HG03097 (cell line): ENCODE data around the gene NBPF6.
"Not testable (repeated sequence)": the region's sequence is repeated elsewhere in the genome, so short reads cannot be mapped to it uniquely, and the experiment has no call there.

Source experiments
- ATAC-seq: cut with Tn5 transposase; IDR thresholded peaks from one replicate; pipeline ENCODE4 v1.9.1; 2021; ENCODE audit not compliant: unreplicated experiment, low FRiP score

NBPF6 gene, protein sequence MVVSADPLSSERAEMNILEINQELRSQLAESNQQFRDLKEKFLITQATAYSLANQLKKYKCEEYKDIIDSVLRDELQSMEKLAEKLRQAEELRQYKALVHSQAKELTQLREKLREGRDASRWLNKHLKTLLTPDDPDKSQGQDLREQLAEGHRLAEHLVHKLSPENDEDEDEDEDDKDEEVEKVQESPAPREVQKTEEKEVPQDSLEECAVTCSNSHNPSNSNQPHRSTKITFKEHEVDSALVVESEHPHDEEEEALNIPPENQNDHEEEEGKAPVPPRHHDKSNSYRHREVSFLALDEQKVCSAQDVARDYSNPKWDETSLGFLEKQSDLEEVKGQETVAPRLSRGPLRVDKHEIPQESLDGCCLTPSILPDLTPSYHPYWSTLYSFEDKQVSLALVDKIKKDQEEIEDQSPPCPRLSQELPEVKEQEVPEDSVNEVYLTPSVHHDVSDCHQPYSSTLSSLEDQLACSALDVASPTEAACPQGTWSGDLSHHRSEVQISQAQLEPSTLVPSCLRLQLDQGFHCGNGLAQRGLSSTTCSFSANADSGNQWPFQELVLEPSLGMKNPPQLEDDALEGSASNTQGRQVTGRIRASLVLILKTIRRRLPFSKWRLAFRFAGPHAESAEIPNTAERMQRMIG

DNA sequence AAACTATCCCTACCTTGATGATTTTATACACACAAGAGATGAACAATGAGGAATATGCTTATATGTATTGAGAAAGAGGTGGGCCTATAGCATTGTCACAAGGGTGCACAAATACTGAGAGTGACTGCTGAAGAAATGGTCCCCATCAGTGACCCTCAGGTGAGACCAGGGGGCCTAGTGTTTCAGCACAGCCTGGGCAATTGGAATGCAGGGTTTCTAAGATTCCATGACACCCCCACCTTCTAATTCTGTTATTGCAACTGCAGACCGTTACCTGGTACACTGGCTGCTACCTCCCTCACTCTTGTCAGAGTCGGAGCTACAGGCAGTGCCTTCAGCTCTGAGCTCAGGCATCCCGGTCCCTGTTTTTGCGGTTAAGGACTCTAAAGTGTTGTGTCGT lies at the start of gene NBPF6:
TSS of gene NBPF6 (plus strand) at position 301 of the 400 bp plus-strand sequence. CDS start 259 bp downstream, outside the sequence.
- ATAC-seq: not testable (repeated sequence)

DNA sequence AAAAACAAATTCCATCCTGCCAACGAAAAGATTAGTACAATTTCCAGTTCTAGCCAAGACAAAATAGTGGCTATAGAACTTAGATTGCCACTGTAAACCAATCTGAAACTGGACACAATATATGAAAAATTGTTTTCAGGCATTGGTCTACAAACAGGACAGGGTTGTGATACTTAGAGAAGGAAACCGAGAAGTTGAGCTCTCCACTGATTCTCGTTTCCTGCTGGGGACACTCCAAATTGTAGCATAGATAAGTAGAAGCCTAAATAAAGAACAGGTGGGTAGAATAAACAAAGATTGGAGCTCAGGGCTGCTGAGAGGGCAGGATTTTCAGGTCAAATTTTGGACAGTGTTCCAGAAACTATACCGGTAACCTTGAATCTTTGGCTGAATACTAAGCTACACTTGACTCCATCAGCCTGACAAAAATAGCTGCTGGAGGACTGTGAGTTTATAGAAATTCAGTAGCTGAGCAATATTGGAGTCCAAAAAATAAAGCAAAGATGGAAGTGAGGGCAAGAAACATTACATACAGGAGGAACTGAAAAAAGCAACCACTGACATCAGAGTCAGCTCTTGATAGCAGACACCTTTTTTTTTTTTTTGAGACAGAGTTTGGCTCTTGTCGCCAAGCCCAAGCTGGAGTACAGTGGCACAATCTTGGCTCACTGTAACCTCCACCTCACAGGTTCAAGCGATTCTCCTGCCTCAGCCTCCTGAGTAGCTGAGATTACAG lies 38.9 kb upstream of the NBPF6 start:
- not testable (repeated sequence) for ATAC-seq

DNA sequence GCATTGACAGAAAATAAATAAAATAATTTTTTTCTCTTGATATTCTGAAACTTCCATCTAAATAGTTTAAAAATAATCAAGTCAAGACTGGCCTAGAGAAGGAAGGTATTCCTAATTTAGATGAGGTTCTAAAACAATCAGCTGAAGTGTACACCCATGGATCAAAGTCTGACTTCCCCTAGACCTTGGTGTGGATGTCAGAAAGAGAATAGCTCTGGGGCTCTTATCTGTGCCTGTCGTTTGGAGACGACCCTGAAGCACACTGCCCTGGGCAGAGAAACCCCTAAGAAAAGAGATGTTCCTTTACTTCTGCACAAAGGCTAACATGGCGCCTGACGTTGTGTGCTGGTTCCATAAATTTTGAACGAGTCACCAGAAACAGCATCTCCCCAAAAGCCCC lies 30.0 kb upstream of the NBPF6 start:
- ATAC-seq: not testable (repeated sequence)

DNA sequence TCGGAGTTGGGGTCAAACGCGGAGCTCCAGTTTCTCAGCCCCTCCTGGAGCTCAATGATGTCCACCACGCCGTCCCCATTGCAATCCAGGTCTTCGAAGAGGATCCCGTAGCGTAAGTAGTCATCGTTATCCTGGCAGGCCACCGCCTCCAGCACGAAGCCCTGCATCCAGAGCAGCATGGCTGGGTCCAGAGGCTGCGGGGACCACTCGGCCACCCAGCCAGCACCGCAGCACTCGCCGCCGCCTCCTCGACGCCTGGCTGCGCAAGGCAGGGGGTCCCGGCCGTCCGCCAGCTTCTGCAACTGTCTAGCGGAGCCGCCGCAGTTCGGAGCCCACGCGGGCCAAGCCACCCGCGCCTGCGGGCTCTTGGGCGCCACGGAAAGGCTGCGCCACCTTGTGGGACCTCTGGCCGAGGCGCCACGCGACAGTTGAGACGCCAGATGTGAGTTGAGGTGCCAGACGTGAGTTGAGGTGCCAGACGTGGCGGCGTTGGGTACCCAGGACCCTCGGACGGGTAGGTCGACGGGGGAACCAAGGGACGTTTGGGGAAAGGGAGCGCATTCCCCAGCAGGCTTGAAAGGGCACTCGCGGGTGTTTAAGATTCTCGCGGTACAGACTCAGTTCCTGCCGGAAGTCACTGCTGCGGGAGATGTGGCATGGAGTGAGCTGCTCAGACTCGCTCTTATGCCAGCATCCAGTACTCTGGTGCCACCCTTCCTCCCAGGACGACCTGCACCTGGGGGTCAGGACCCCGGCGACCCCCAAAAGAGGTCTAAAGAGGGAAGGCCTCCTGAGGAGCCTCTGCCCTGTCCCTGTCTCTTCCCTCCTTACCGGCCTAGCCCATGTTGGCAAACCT lies 28.9 kb upstream of the NBPF6 start:
- not testable (repeated sequence) for ATAC-seq

DNA sequence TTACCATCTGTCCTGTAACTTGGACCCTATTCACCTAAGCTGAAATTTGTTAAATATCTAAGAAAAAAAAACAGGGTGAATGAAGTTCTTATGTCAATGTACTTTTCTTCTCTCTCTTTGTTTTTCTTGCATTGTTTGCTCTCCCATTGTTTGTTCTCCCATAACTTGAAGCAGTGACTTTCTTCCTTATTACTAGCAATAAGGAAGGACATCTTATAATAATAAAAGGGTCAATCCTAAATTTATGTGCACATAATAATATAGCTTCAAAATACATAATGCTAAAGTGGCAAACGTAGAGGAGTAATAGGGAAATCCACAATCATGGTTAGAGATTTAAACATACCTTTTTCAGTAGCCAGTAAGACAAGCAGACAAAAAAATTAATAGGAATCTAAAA lies 23.3 kb upstream of the NBPF6 start:
- not testable (repeated sequence) for ATAC-seq

DNA sequence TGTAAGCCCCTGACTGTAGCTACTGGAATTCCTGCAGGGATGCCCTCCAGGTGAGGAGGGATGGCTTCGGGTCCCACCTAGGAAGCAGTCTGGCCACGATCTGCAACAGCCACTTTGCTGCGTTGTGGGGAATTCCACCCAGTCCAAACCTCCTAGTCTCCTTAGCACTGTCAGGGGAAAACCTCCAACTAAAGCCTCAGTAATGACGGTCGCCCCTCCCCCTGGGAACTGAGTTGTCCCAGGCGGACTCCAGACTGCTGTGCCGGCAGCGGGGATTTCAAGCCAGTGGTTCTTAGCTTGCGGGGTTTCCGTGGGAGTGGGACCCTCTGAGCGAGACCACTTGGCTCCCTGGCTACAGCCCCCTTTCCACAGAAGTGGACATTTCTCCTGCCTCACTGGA lies 18.1 kb upstream of the NBPF6 start:
- not testable (repeated sequence) for ATAC-seq

DNA sequence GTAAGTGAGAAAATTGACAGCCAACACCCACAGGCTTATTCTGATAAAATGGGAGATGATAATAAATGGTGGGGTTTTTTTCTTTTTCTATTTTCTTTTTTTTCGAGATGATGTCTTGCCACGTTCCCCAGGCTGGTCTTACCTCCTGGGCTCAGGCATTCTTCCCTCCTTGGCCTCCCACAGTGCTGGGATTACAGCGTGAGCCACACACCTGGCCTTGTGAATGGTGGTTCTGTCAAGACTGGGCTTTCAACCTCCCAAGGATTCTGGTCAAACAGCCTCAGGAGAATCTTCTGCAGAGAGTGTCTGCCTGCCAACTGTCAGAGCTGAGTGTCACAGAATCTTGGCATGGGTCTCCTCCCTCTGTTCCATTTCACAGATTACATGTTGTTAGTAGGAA lies 16.7 kb upstream of the NBPF6 start:
- not testable (repeated sequence) for ATAC-seq

DNA sequence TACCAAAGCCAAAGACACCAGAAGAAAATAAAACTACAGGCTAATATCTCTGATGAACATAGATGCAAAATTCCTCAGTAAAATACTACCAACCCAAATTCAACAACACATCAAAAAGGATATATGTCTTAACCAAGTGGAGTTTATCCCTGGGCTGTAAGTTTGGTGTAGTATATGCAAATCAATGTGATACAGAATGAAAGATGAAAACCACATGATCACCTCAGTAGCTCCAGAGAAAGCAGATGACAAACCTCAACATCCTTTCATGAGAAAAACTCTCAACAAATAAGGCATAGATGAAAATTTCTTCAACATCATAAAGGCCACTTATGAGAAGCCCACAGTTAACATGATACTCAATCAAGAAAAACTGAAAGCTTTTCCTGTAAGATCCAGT lies 11.6 kb upstream of the NBPF6 start:
- peak; percentile 80 for ATAC-seq

DNA sequence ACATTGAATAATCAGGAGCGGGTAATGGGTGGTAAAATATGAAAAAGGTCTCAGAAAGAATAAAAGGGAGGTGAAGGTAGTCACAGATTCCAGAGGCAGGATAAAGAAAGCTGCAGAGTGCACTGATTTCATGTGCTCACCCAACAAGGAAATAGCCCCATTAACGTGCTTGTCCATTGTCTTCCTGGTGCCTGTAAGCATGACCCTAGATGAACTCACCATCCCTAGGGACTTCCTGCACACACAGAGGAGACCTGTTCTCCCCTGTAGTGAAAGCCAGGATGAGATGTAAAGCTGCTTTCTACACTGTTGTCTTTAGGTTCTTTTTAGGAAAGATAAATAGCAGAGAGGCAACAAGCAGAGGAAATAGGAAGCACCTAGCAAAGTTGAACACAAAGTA lies 4.4 kb downstream of the NBPF6 start:
- ATAC-seq: not testable (repeated sequence)

DNA sequence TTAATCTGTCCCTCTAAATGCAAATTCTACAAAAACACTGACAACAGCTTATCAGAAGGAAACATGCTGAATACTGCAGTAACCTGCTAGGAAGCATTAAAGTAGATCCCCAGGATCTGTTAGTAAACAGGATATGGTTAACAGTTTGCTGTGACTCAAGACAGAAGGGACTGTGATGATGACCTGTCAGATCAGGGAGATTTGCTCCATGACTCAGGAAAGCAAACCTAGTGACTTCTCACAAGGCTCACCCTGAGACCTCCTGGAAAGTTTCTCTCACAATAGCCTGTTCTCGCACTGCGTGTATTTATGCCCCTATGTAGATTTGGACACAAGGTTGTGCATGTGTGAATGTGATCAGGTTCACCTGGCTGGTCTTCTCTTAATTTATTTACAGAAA lies 8.5 kb downstream of the NBPF6 start:
- not testable (repeated sequence) for ATAC-seq

DNA sequence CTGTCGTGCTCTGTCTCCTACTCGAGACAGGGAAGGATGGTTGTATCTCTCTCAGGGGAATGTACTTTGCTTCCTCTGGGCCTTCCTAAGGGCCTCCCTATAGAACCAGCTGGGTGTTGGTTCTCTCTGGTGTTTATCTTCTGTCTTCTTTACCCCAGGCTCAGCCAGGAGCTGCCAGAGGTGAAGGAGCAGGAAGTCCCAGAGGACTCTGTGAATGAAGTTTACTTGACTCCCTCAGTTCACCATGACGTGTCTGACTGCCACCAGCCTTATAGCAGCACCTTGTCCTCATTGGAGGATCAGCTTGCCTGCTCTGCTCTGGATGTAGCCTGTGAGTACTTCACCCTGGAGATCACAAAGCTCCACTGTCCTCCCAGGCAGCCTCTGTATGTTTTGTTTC lies 11.6 kb downstream of the NBPF6 start:
- not testable (repeated sequence) for ATAC-seq

DNA sequence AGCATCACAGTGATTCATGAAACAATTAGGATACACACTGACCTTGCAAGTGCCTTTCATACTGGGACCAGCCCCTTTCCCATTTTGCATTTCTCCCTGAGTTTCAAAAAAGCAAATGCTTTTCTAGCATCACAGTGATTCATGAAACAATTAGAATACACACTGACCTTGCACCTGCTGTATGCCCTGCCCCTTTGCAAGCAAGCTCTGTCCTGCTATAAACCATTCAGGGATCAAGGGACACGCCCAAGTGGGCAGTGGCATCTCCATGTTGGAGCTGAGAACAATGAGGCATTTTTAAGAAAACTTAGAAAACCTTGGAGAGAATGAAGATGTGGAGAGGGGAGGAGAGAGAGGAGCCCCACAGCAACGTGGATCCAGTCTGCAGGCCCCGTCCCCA lies 13.8 kb downstream of the NBPF6 start:
- not testable (repeated sequence) for ATAC-seq

DNA sequence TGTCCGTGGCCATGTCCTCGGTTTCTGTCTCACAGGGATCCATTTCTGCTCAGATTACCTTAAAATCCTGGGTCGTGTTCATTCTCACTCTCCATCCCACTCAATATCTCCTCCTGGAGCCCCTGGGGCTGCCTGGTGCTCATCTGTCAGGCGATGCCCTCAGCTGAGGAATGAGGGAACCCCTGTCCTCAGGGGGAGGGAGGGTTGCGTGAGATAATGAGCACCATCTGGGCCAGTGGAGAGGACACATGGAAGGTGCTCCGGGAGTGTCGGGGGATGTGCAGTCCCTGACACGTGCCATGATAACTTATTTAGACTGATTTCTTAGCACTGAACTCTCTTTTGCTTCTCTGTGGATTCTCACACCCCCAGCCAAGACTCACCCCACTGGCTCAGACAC lies 16.0 kb downstream of the NBPF6 start:
- ATAC-seq: not testable (repeated sequence)

DNA sequence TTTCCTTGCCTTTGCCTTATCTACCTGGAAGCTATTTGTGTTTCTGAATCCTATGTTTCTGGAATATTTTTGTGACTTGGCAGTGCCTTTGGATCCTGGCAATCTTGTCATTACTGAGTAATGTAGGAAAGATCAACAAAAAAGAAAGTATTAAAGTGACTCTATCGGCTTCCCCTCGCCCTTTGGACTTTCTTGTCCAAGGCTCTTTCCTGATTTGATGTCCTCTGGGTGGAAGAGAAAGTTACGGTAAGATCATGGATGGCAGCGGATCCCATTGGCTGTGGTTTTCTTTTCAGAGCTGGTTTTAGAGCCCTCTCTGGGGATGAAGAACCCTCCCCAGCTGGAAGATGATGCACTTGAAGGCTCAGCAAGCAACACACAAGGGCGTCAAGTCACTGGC lies 17.0 kb downstream of the NBPF6 start:
- ATAC-seq: not testable (repeated sequence)

DNA sequence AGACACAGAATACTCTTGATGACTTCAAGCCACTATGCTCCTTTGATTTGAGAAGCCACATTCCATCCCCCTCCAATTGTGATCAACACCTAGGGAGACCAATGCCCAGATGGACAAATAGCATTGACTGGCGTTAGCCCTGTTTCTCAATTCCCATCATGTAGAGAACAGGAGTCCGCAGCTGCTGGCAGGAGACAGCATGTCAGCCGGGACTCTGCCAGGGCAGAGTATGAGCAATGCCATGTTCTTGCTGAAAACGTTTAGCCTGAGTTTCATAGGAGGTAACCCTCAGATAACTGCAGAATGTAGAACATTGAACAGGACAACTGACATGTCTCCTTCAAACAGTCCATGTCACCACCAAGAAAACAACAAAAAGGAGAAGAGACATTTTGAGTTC lies 20.6 kb downstream of the NBPF6 start:
- ATAC-seq: not testable (repeated sequence)

DNA sequence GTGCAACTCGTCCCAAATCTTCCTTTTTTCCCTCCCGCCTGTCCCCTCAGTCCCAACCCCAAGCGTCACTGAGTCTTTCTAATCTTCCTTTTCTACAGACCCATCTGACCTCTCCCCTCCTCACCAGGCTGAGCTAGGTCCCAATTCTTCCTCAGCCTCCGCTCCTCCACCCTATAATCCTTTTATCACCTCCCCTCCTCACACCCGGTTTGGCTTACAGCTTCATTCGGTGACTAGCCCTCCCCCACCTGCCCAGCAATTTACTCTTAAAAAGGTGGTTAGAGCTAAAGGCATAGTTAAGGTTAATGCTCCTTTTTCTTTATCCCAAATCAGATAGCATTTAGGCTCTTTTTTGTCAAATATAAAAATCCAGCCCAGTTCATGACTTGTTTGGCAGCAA lies 24.4 kb downstream of the NBPF6 start:
- ATAC-seq: not testable (repeated sequence)

DNA sequence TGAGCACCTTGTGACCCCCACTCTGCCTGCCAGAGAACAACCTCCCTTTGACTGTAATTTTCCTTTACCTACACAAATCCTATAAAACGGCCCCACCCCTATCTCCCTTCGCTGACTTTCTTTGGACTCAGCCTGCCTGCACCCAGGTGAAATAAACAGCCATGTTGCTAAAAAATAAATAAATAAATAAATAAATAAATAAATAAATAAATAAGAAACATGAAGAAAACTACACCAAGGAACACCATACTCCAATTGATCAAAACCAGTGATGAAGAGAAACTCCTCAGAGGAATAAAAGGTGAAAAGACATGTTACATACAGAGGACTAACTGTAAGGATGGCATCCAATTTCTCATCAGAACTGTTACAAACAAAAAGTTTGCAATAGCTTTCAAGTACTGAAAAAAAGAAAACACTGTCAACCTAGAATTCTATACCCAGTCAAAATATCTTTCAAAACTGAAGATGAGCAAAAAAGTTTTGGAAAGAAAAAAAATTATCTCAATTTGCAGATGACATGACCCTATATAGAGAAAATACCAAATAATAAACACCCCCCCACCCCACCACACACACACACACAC lies 28.4 kb downstream of the NBPF6 start:
- no peak for ATAC-seq

DNA sequence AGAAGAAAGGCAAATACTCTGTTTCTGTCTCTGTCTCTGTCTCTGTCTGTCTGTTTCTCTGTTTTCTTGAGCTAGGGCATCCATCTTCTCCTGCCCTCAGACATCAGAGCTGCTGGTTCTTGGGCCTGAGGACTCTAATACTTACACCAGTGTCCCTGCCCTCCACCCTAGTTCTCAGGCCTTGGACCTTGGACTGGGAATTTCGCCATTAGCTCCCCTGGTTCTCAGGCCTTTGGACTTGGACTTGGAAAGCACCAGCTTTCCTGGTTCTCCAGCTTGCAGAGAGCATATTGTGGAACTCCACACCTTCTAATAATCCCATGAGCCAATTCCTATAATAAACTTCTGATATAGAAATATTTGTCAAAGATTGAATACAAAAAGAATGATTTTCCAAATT lies 32.6 kb downstream of the NBPF6 start:
- ATAC-seq: no peak

DNA sequence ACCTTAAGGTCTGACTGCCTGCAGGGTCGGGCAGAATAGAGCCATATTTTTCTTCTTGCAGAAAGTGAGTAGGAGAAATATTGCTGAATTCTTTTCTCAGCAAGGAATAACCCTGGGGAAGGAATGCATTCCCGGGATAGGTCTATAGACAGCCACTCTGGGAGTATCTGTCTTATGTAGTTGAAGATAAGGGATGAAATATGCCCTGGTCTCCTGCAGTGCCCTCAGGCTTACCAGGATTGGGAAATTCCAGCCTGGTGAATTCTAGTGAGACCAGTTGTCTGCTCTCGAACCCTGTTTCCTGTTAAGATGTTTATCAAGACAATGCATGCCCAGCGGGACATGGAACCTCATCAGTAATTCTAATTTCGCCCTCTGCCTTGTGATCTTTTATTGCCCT lies 35.8 kb downstream of the NBPF6 start:
- ATAC-seq: not testable (repeated sequence)

DNA sequence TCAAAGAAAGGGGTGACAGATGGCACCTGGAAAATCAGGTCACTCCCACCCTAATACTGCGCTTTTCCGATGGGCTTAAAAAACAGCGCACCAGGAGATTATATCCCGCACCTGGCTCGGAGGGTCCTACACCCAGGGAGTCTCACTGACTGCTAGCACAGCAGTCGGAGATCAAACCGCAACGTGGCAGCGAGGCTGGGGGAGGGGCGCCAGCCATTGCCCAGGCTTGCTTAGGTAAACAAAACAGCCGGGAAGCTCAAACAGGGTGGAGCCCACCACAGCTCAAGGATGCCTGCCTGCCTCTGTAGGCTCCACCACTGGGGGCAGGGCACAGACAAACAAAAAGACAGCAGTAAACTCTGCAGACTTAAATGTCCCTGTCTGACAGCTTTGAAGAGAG lies 36.6 kb downstream of the NBPF6 start:
- ATAC-seq: not testable (repeated sequence)
